GM23338 (cell line): ENCODE results near the gene NTM. TPM values are rescaled to one million over a fixed set of nuclear protein-coding genes. Genes with fewer than 3 reads are reported as not detected.

Source experiments
- ATAC-seq: fragments of 200-7000 bp; cut with Tn5 transposase; 3 replicates; pipeline ENCODE4 v1.9.1; 2020
- DNase-seq: peaks from one replicate; pipeline ENCODE4 v3.0.0-alpha.2; 2015; ENCODE audit warnings: low spot score
- H2AFZ ChIP-seq: fragments of 200-600 bp; sonication (generic); 2 replicates; pipeline ENCODE4 v1.8.0; 2016; ENCODE audit warnings: antibody characterized with exemption, mild to moderate bottlenecking, moderate library complexity
- H3F3A ChIP-seq: fragments of 200-600 bp; sonication (generic); replicated peaks from 2 replicates; pipeline ENCODE4 v1.8.0; 2017; ENCODE audit warnings: antibody characterized with exemption, mixed run types, low read depth
- H3K27ac ChIP-seq: fragments of 200-600 bp; sonication (generic); 2 replicates; pipeline ENCODE4 v1.6.1; 2016; ENCODE audit warnings: low read depth
- H3K27me3 ChIP-seq: fragments of 200-600 bp; sonication (generic); 2 replicates; pipeline ENCODE4 v1.8.0; 2016; ENCODE audit warnings: mild to moderate bottlenecking, mixed run types, moderate library complexity; ENCODE audit not compliant: insufficient read depth
- H3K36me3 ChIP-seq: fragments of 200-600 bp; sonication (generic); 2 replicates; pipeline ENCODE4 v1.8.0; 2016; ENCODE audit warnings: mild to moderate bottlenecking; ENCODE audit not compliant: insufficient read depth
- H3K4me1 ChIP-seq: fragments of 200-600 bp; sonication (generic); 2 replicates; pipeline ENCODE4 v1.8.0; 2016; ENCODE audit warnings: mild to moderate bottlenecking, moderate library complexity; ENCODE audit not compliant: insufficient read depth
- H3K4me2 ChIP-seq: fragments of 200-600 bp; sonication (generic); 2 replicates; pipeline ENCODE4 v1.7.1; 2017; ENCODE audit warnings: mixed run types
- H3K4me3 ChIP-seq: fragments of 200-600 bp; sonication (generic); 2 replicates; pipeline ENCODE4 v1.6.1; 2016; ENCODE audit warnings: mixed run types
- H3K79me2 ChIP-seq: fragments of 200-600 bp; sonication (generic); replicated peaks from 2 replicates; pipeline ENCODE4 v1.8.0; 2017; ENCODE audit warnings: mild to moderate bottlenecking; ENCODE audit not compliant: insufficient read depth
- H3K9me2 ChIP-seq: fragments of 200-600 bp; sonication (generic); 2 replicates; pipeline ENCODE4 v1.8.0; 2017; ENCODE audit not compliant: insufficient read depth
- H4K20me1 ChIP-seq: fragments of 200-600 bp; sonication (generic); replicated peaks from 2 replicates; pipeline ENCODE4 v1.8.0; 2017; ENCODE audit warnings: mild to moderate bottlenecking; ENCODE audit not compliant: insufficient read depth
- H3K27ac Mint-ChIP-seq: 2 replicates; pipeline ENCODE4 v1.8.0; 2020; ENCODE audit warnings: inconsistent platforms, mild to moderate bottlenecking, moderate library complexity, mixed read lengths
- H3K27me3 Mint-ChIP-seq: 3 replicates; pipeline ENCODE4 v1.8.0; 2022; ENCODE audit warnings: low read depth, mild to moderate bottlenecking, moderate library complexity, mixed read lengths, inconsistent platforms; ENCODE audit not compliant: insufficient read depth, poor library complexity
- H3K36me3 Mint-ChIP-seq: 3 replicates; pipeline ENCODE4 v1.8.0; 2021; ENCODE audit warnings: low read depth, mild to moderate bottlenecking, inconsistent platforms, moderate library complexity, mixed read lengths
- H3K4me1 Mint-ChIP-seq: 3 replicates; pipeline ENCODE4 v1.8.0; 2020; ENCODE audit warnings: mild to moderate bottlenecking, inconsistent platforms, mixed read lengths
- H3K4me3 Mint-ChIP-seq: 3 replicates; pipeline ENCODE4 v1.8.0; 2021; ENCODE audit warnings: moderate library complexity, mild to moderate bottlenecking, inconsistent platforms, mixed read lengths
- H3K9me3 Mint-ChIP-seq: 3 replicates; pipeline ENCODE4 v1.8.0; 2020; ENCODE audit warnings: moderate library complexity, mild to moderate bottlenecking, inconsistent platforms, mixed read lengths
- CREB1 ChIP-seq: fragments of 250-450 bp; sonication (Bioruptor Pico); IDR thresholded peaks from 2 replicates; pipeline ENCODE4 v1.5.0; 2020; ENCODE audit warnings: low read depth, mild to moderate bottlenecking, moderate library complexity
- CTCF ChIP-seq, 2 experiments: fragments of 200-600 bp in 1 of 2; sonication (generic) in 1 of 2; conservative IDR thresholded peaks; 2 replicates each; pipeline versions ENCODE4 v1.5.1 to v1.6.1; 2016 to 2017; ENCODE audit warnings: antibody characterized with exemption in 2 of 2, low read depth in 2 of 2, mild to moderate bottlenecking in 2 of 2, moderate library complexity in 1 of 2
- ETS1 ChIP-seq: IDR thresholded peaks from 2 replicates; pipeline ENCODE4 v1.6.1; 2016; ENCODE audit warnings: antibody characterized with exemption
- EZH2 ChIP-seq: fragments of 200-600 bp; sonication (generic); IDR thresholded peaks from one replicate; pipeline ENCODE4 v1.8.0; 2017; ENCODE audit warnings: antibody characterized with exemption, mild to moderate bottlenecking, low read depth; ENCODE audit not compliant: unreplicated experiment
- EZH2phosphoT487 ChIP-seq: fragments of 200-600 bp; sonication (generic); IDR thresholded peaks from one replicate; pipeline ENCODE4 v1.8.1; 2018; ENCODE audit warnings: antibody characterized with exemption; ENCODE audit not compliant: unreplicated experiment
- JUNB ChIP-seq: IDR thresholded peaks from one replicate; pipeline ENCODE4 v1.6.1; 2016; ENCODE audit warnings: antibody characterized with exemption; ENCODE audit not compliant: unreplicated experiment
- NANOG ChIP-seq: IDR thresholded peaks from 2 replicates; pipeline ENCODE4 v1.6.1; 2016; ENCODE audit warnings: antibody characterized with exemption, borderline replicate concordance
- REST ChIP-seq: IDR thresholded peaks from one replicate; pipeline ENCODE4 v1.6.1; 2018; ENCODE audit warnings: antibody characterized with exemption; ENCODE audit not compliant: unreplicated experiment
- STAT1 ChIP-seq: IDR thresholded peaks from one replicate; pipeline ENCODE4 v1.6.1; 2016; ENCODE audit warnings: antibody characterized with exemption; ENCODE audit not compliant: unreplicated experiment
- polyA plus RNA-seq: library from polyadenylated mRNA; unstranded; fragments of >200 nt; fragmentation: Nextera tagmentation; extraction: Ambion mirVana; gene quantifications from 2 replicates; pipeline ENCODE4 v1.2.1, GENCODE V29; 2016
- total RNA-seq: library from RNA; depleted of rRNA; stranded (reverse); fragments of >200 nt; shearing (Covaris generic); gene quantifications from 2 replicates; pipeline ENCODE4 v1.2.3, GENCODE V29; 2014

The NTM gene
- total and polyA plus RNA-seq, 2 experiments from 2014 or later = 10.6 to 14.6 TPM

GRCh38 chr11:132205496-132205895 lies 835.1 kb downstream of the NTM start:
- Mint-ChIP-seq H3K4me1 (peaks cover 5% of the 10 kb centered on the region; the same call in 2 of the 3 replicates), H3K36me3 (peaks cover 9% of the 10 kb centered on the region), H3K4me3 (no peak overlapping the region), H3K27ac (no peak overlapping the region), H3K27me3 (no peaks in the 10 kb centered on the region), H3K9me3 (peaks cover 24% of the 10 kb centered on the region)
- H3K4me3 ChIP-seq = no peak overlapping the region
- H3F3A ChIP-seq = no peaks in the 10 kb centered on the region
- H3K79me2 ChIP-seq = no peaks in the 10 kb centered on the region
- TF ChIP-seq ETS1 = no peak
- TF ChIP-seq STAT1 = no peak
- no peak for TF ChIP-seq EZH2
- TF ChIP-seq JUNB = no peak
- no peak for TF ChIP-seq REST
- no peak for TF ChIP-seq EZH2phosphoT487
- no peak for TF ChIP-seq CREB1
- no peak for TF ChIP-seq NANOG
- no peak for TF ChIP-seq CTCF (conservative IDR thresholded peaks at IDR 0.05; ENCODE audit: low read depth in 2 of 2)
- H3K27me3 ChIP-seq = no peaks in the 10 kb centered on the region
- H3K4me2 ChIP-seq = no peak overlapping the region
- no peaks in the 10 kb centered on the region for H3K4me1 ChIP-seq
- H3K27ac ChIP-seq = no peak overlapping the region
- H4K20me1 ChIP-seq = no peaks in the 10 kb centered on the region; the same call in 1 of the 2 replicates
- DNase-seq (no peak), ATAC-seq (no peak)
- peaks cover 4% of the 10 kb centered on the region; the same call in 1 of the 2 replicates for H3K9me2 ChIP-seq
- H3K36me3 ChIP-seq = no peaks in the 10 kb centered on the region
- H2AFZ ChIP-seq = no peak overlapping the region

GRCh38 chr11:132206993-132207392 lies 836.6 kb downstream of the NTM start:
- Histone ChIP-seq H3K36me3 (no peaks in the 10 kb centered on the region), H3K4me2 (no peak overlapping the region), H3K27me3 (no peaks in the 10 kb centered on the region), H4K20me1 (no peaks in the 10 kb centered on the region; the same call in 1 of the 2 replicates), H3F3A (no peaks in the 10 kb centered on the region), H2AFZ (no peak overlapping the region), H3K4me3 (no peak overlapping the region), H3K4me1 (no peaks in the 10 kb centered on the region), H3K9me2 (peaks cover 4% of the 10 kb centered on the region; the same call in 1 of the 2 replicates), H3K27ac (no peak overlapping the region), H3K79me2 (no peaks in the 10 kb centered on the region)
- ATAC-seq (no peak), DNase-seq (no peak)
- peaks cover 5% of the 10 kb centered on the region; the same call in 2 of the 3 replicates for H3K4me1 Mint-ChIP-seq
- H3K27ac Mint-ChIP-seq = no peak overlapping the region
- H3K27me3 Mint-ChIP-seq = no peaks in the 10 kb centered on the region
- H3K9me3 Mint-ChIP-seq = peaks cover 24% of the 10 kb centered on the region
- no peak overlapping the region for H3K4me3 Mint-ChIP-seq
- H3K36me3 Mint-ChIP-seq = peaks cover 9% of the 10 kb centered on the region
- no peak for TF ChIP-seq EZH2phosphoT487
- TF ChIP-seq EZH2 = no peak
- TF ChIP-seq JUNB = no peak
